GM10847 (cell line): ENCODE results near the gene ELAVL1.

ENCODE experiments used
- POLR2A ChIP-seq: IDR thresholded peaks from 2 replicates; pipeline ENCODE4 v1.6.1; 2011; ENCODE audit not compliant: insufficient read length; ENCODE audit errors: extremely low read depth

Gene ELAVL1

DNA sequence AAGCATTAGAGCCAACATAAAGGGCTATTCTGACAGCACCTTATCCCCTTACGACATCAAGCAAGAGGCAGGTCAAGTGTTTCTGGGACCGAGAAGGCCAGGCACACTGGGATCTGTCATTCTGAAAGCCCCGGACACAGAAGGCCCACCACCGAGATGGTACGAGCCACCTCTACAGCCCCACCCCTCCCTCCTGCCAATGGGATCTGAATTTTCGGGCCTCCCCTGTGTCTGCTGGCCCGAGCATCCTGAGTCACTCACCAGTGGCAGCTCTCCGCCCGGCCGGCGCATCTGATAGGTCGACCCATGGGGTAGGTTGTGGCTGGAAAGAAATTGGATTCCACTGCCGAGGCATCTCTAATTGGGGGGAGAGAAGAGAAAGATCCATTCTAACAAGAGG, 64.6 kb downstream of the ELAVL1 start:
- TF ChIP-seq POLR2A = no peak

DNA sequence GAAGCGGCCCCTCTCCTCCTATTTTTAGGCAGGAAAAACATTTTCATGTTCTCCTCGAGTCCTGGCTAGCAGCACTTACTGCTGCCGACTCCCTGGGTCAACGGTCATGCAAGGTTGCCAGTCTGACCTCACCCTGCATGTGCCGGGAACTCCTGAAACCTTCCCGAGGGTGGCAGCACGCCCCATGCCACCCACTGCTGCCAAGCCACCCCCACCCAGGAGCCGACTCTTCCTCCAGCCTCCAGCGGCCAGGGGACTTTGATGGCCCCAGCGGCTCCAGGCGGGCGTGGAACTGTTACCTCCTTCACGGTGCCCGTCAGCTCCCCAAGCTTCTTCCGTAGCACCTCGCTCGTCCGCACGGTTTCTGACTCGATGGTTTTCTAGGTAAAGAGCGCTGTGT, 70.7 kb downstream of the ELAVL1 start:
- no peak for TF ChIP-seq POLR2A

DNA sequence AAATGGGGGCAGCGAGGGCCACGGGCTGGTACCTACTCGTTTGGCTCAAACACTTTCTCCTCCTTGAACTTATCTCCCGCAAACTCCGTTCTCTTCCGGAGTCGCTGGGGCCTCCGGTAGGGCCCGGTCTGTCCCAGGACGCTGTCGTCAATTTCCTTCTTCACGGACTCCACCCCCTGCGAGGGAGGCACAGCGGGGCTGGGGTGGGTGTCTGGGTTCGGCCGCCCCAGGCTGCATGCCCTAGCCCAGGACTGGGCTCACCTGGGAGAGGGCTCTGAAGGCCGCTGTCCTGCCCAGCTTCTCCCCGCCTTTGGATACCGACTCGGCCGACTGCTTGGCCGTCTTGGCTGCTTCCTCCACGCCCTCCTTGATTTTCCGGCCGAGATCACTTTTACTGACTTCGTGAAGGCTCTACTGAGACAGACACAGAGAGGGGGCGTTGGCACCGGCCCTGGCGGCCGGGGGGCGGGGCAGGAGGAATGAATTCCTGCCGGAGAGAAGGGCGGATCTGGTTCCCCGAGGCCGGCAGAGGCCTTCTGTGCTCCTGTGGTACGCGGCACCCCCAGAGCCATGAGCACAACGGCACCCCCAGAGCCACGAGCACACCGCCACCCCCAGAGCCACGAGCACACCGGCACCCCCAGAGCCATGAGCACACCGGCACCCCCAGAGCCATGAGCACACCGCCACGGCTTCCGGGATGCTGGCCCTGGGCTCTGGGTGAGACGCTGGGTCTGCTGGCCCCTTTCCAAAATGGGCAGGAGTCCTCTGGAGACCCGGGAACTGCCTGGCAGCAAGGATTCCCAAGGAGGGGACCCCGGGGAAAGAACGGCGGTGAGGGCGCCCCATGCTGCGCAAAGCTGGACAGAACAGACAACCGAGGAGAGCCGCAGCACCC, 71.4 kb downstream of the ELAVL1 start:
- TF ChIP-seq POLR2A = no peak

DNA sequence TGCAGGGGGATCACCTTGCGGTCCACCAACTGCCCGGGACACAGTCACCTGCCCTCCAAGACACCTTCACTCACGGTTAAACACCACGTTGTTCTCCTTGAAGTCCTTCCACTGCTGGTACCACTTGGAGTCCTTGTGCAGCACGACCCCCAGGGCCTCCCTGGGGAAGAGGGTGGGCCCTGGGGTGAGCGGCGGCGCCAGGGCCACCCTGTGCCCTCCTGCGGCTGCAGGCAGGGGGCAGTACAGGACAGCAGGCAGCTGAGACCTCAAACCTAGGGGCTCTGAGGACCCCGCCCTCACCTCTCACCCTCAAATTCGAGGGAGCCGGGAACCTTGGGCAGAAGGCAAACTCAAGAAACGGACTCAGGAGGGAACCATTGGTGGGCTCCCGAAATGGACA, 72.0 kb downstream of the ELAVL1 start:
- no peak for TF ChIP-seq POLR2A

DNA sequence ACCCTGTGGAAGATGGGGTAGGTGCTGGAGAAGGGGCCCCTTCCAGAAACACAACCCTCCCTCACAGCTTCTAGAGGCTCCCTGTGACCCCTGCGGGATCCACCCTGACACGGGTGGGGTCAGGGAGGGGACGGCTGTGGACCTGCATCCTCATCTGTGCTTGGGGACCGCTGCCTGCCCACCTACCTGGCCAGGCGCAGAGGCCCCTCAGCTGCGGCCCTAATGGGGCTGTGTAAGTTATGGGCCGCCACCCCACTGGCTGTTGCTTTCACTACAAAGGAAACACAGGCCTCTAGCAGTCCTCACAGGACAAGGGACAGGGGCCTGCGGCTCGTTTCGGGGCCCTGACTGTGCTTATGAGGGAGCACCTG, 72.5 kb downstream of the ELAVL1 start:
- TF ChIP-seq POLR2A = no peak

GRCh38 chr19:7932276-7932929, 73.0 kb downstream of the ELAVL1 start:
- TF ChIP-seq POLR2A = no peak

- no peak for TF ChIP-seq POLR2A
These were observed 74.0 kb downstream of the ELAVL1 start for GRCh38 chr19:7931221-7932061.

DNA sequence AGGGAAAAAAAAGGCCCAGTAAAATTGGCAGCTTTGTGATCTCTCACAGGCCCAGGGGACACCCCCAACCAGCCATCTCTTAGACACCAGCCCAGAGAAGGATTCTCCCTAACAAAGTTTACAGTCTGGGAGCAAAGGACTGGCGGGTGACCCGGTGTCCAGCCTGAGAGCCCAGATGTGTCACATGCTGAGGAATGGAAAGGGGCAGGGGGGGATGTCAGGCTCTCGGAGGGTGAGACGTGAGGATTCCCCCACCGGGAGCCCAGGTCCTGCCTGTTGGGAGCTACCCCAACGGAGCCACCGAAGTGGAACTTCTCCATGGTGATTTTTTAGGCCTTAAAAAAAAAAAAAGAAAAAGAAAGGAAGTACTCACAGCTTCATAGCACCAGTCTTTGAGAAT, 74.7 kb downstream of the ELAVL1 start:
- no peak for TF ChIP-seq POLR2A

GRCh38 chr19:7928741-7929701, 76.4 kb downstream of the ELAVL1 start:
- TF ChIP-seq POLR2A = no peak

GRCh38 chr19:7928334-7928706, 77.1 kb downstream of the ELAVL1 start:
- no peak for TF ChIP-seq POLR2A

DNA sequence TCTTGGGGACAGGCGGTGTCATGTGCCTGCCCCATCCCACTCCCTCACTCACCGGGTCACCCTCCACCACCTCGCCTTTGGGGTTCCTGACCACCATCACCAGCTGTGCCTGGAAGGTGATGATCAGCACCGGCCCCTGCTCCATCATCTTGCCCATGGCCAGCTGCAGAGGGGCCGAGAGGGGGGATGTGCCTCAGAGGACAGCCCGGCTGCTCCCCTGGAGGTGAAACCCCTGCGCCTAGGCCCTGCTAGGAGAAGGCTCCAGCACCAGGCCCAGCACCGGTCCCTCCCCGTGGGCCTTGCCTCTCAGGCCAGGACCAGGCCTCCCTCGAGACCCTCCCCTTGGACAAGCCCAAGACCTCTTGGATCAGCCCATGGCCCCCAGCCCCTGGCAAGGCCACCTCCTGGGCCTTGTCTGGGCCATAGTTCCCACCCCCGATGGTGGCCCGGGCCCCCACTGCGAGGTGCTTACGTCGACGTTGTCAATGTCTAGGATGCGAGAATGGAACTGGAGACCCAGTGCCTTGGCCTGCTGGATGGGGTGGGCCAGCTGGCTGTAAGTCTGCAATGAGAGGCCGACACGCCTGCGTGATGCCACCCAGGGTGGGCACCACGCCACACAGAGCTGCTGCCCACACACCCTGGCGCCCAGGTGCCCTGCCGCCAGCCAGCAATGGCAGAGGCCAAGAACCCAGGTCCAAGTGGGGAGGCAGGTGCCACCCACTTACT, 77.7 kb downstream of the ELAVL1 start:
- TF ChIP-seq POLR2A = no peak

- TF ChIP-seq POLR2A = no peak
These were observed 78.5 kb downstream of the ELAVL1 start for GRCh38 chr19:7926727-7927604.

DNA sequence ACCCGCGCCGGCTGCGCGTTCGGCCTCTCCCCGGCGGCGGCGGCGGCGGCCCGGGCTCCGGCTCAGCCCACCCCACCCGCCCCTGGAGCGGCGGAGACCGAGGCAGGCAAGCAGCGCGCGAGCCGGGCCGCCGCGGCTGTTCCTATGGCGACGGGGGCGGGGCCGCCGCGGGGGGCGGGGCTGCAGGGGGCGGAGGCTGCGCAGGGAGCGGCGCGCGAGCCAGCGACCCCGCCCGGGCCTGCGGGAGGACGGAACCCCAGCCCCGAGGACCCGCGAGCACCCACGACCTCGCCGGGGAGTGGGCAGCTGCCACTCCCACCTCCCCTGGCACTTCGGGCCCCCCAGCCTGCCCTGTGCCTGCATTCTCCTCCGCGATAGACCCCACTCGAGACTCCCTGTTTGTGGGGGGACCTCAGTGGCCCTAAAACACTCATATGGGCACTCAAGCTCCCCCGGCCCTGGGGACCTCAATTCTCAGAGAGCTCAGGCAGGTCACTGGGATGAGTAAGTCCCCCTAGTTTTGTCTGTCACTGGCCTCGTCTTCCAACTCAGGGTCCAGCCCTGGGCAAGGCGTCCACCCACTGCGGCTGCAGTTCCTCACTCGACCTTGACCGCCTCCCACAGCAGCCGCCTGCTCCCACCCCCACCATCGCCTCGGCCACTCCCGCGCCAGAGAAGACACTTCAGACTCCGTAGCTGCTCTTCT, 79.3 kb downstream of the ELAVL1 start, which contains the start of gene CTXN1:
TSS of gene CTXN1 (minus strand) at position 115 of the 706 bp plus-strand sequence. CDS start 597 bp downstream, outside the sequence.
- TF ChIP-seq POLR2A = no peak
